Left ventricle myocardium inferior (tissue), 1 donor: ENCODE results near the gene C20orf202. TPM values are rescaled to one million over a fixed set of nuclear protein-coding genes. Genes with fewer than 3 reads are reported as not detected.

Experiments
- DNase-seq: peaks from one replicate; pipeline ENCODE4 v3.0.0-alpha.2; 2020
- H3K27ac ChIP-seq: fragments of 200-600 bp; replicated peaks from 2 replicates; pipeline ENCODE4 v1.8.0; 2021
- H3K27me3 ChIP-seq: fragments of 200-600 bp; 2 replicates; pipeline ENCODE4 v1.8.0; 2021; ENCODE audit warnings: low read depth
- H3K36me3 ChIP-seq: fragments of 200-600 bp; 2 replicates; pipeline ENCODE4 v1.8.0; 2021
- H3K4me1 ChIP-seq: fragments of 200-600 bp; 2 replicates; pipeline ENCODE4 v1.8.0; 2021
- H3K4me3 ChIP-seq: fragments of 200-600 bp; 2 replicates; pipeline ENCODE4 v1.8.0; 2021; ENCODE audit warnings: mild to moderate bottlenecking, moderate library complexity
- H3K9me3 ChIP-seq: fragments of 200-600 bp; replicated peaks from 2 replicates; pipeline ENCODE4 v1.8.0; 2021
- CTCF ChIP-seq: fragments of 200-600 bp; IDR thresholded peaks from 2 replicates; pipeline ENCODE4 v1.8.0; 2021; ENCODE audit warnings: antibody characterized with exemption, mild to moderate bottlenecking, borderline replicate concordance
- intact Hi-C: fragments of 100-400 bp; cut with micrococcal nuclease; formaldehyde crosslinking; loops from one replicate; pipeline ENCODE4 v1.11.0; 2022
- total RNA-seq: library from RNA; stranded (reverse); fragmentation: NEBNext Ultra II Directional; extraction: Animal tissue kit (Norgen Biotek cat#: 25700); gene quantifications from one replicate; pipeline ENCODE4 v1.2.1, GENCODE V29; 2021
- donor health status: DM: no; HTN: yes; CAD: no; lungs with severe emphysema.

Gene C20orf202
- total RNA-seq, 1 donor from 2014 or later, result 0.41 TPM

GRCh38 chr20:1166948-1167720 is 36.1 kb upstream of the C20orf202 start:
- intact Hi-C loops, result no loop called here
- Histone ChIP-seq H3K4me3 (no peak overlapping the region), H3K27ac (no peak overlapping the region), H3K27me3 (no peaks in the 10 kb centered on the region), H3K36me3 (peaks cover 94% of the 10 kb centered on the region), H3K9me3 (no peaks in the 10 kb centered on the region), H3K4me1 (peaks cover 23% of the 10 kb centered on the region)
- no peak for DNase-seq
- no peak for TF ChIP-seq CTCF

DNA sequence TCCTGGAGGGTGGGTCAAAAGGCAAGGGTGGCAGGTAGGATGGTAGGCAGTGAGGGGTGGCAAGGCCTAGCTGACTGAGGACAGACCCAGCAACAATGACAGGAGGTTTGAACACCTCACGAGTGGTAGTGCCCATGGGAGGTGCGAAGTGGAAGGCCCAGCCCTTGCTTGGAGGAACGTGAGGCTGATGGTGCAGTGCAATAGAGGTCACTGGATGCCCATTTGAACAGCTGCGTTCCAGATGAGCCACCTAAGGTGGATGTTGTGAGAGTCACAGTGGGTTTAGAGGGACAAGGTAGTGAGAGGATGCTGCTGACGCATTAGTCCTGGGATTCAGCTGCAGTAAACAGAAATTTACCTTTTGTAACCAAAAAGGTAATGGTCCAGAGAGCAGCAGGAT is 34.0 kb upstream of the C20orf202 start:
- TF ChIP-seq CTCF, result no peak
- intact Hi-C loops, result no loop called here
- no peak for DNase-seq

GRCh38 chr20:1171461-1172093 is 31.7 kb upstream of the C20orf202 start:
- no peak for TF ChIP-seq CTCF
- Histone ChIP-seq H3K36me3 (peaks cover 93% of the 10 kb centered on the region), H3K27me3 (no peaks in the 10 kb centered on the region), H3K9me3 (no peaks in the 10 kb centered on the region), H3K4me3 (no peak overlapping the region), H3K4me1 (no peaks in the 10 kb centered on the region), H3K27ac (no peak overlapping the region)
- intact Hi-C loops, result no loop called here
- DNase-seq, result no peak

More for the DNA sequence above, 34.0 kb upstream of the C20orf202 start:
- H3K27me3 ChIP-seq, result no peaks in the 10 kb centered on the region
- no peak overlapping the region for H3K27ac ChIP-seq
- H3K4me3 ChIP-seq, result no peak overlapping the region
- peaks cover 100% of the 10 kb centered on the region for H3K36me3 ChIP-seq
- H3K9me3 ChIP-seq, result no peaks in the 10 kb centered on the region
- H3K4me1 ChIP-seq, result peaks cover 3% of the 10 kb centered on the region

DNA sequence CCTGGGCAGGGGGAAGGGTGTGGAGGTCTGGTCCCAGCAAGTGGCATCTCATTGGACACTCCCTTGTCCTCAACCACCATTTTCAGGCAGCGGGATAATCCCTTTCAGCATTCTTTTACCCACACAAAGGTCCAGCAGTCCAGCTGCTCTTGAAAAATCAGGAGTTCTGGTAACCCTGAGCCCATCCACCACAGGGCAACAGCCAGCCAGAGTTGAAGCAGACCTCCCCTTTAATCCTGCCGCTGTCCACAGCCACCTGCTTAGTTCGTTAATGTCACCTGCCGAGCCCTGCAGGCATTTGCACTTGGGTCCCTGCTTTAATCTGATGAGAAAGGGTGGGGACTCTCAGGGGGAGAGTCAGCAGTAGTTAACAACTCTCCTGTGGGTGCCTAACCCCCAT is 29.6 kb upstream of the C20orf202 start:
- DNase-seq, result no peak
- Histone ChIP-seq H3K9me3 (no peaks in the 10 kb centered on the region), H3K4me3 (no peak overlapping the region), H3K36me3 (peaks cover 72% of the 10 kb centered on the region), H3K27ac (no peak overlapping the region), H3K27me3 (no peaks in the 10 kb centered on the region), H3K4me1 (no peaks in the 10 kb centered on the region)
- no peak for TF ChIP-seq CTCF
- intact Hi-C loops, result no loop called here

DNA sequence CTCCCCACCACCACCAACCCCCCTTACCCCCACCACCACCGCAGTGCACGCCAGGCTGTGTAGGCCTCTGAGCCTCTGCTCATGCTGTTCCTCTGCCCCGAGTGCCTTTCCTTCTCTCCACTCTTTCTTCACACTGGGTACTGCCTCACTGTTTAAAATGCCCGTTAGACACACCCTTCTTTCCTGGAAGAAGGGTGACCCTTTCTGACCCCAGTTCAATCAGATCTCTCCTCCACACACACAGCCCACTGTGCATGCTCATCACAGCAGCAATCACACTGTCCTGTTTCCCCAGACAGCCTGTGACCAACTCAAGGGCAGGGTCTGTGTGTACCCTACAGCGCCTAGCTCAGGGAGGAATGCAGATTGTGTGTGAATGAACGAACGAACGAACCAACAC is 28.5 kb upstream of the C20orf202 start:
- H3K27ac ChIP-seq, result no peak overlapping the region
- H3K27me3 ChIP-seq, result no peaks in the 10 kb centered on the region
- no peaks in the 10 kb centered on the region for H3K4me1 ChIP-seq
- intact Hi-C loops, result no loop called here
- peaks cover 61% of the 10 kb centered on the region for H3K36me3 ChIP-seq
- H3K4me3 ChIP-seq, result no peak overlapping the region
- TF ChIP-seq CTCF, result no peak
- no peak for DNase-seq
- H3K9me3 ChIP-seq, result no peaks in the 10 kb centered on the region
